RWPE1 (cell line): Measurements from ENCODE around the gene IFI27.

Experiments used
- CTCF ChIA-PET: fragments of 350-600 bp; sonication (Branson Sonifier 250); formaldehyde crosslinking; extraction: SDS; loops from one replicate; lab custom pipeline; 2021; lab: Yijun Ruan, JAX
- POLR2A ChIA-PET: fragments of 400-600 bp; formaldehyde crosslinking; extraction: SDS; loops from one replicate; lab custom pipeline; 2020; ENCODE audit warnings: antibody characterized with exemption; ENCODE audit not compliant: low non-redundant PET; lab: Yijun Ruan, JAX
- DNase-seq: peaks from one replicate; pipeline ENCODE4 v3.0.0; 2012; ENCODE audit warnings: low spot score
- H3K27ac ChIP-seq: fragments of 450-650 bp; 2 replicates; pipeline ENCODE4 v1.5.1; 2017
- TF ChIP-seq, protein P1 (sequence below): fragments of 450-650 bp; conservative IDR thresholded peaks from 2 replicates; pipeline ENCODE4 v1.5.1; 2017; ENCODE audit warnings: low read depth, mild to moderate bottlenecking

Gene IFI27

DNA sequence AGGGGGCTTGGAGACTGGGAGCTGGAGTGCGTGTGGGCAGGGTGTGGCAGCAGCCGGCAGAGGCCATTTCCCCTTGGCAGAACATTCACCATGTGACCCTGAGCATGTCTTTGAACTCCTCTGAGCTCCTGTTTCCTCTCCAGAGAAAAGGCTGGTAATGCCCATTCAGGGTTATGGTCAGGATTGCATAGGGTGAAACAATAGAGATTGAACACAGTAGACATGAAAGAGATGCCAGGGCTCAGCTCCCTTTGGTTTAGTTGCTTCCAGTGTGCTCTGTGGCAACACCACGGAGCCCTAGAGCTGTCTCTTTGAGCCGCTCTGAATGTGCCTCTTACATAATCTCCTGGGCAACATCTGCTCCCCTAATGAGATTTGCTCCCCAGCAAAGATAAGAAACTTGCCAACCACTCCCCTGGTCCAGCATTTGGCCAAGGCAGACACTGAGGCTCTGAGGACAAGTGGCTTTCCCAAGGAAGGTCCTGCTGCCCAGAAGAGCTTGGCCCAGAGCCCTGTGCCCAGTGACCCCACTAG, 4.6 kb downstream of the IFI27 start:
- ChIA-PET CTCF (interaction anchor here (1.8 kb wide), 1 partner anchor 17 kb away, joined by 6 read pairs; no protein-coding TSS in a partner anchor), POLR2A (no interaction called here)
- DNase-seq, result no peak
- TF ChIP-seq, protein P1, sequence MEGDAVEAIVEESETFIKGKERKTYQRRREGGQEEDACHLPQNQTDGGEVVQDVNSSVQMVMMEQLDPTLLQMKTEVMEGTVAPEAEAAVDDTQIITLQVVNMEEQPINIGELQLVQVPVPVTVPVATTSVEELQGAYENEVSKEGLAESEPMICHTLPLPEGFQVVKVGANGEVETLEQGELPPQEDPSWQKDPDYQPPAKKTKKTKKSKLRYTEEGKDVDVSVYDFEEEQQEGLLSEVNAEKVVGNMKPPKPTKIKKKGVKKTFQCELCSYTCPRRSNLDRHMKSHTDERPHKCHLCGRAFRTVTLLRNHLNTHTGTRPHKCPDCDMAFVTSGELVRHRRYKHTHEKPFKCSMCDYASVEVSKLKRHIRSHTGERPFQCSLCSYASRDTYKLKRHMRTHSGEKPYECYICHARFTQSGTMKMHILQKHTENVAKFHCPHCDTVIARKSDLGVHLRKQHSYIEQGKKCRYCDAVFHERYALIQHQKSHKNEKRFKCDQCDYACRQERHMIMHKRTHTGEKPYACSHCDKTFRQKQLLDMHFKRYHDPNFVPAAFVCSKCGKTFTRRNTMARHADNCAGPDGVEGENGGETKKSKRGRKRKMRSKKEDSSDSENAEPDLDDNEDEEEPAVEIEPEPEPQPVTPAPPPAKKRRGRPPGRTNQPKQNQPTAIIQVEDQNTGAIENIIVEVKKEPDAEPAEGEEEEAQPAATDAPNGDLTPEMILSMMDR, result no peak
- H3K27ac ChIP-seq, result no peak overlapping the region

- no peak for DNase-seq
- POLR2A ChIA-PET, result no interaction called here
- CTCF ChIA-PET, result interaction anchor here (1.8 kb wide), 1 partner anchor 16 kb away, joined by 6 read pairs; no protein-coding TSS in a partner anchor
- TF ChIP-seq, protein P1, result no peak
- no peak overlapping the region for H3K27ac ChIP-seq
Measured at GRCh38 chr14:94115631-94116030, 5.1 kb downstream of the IFI27 start.

DNA sequence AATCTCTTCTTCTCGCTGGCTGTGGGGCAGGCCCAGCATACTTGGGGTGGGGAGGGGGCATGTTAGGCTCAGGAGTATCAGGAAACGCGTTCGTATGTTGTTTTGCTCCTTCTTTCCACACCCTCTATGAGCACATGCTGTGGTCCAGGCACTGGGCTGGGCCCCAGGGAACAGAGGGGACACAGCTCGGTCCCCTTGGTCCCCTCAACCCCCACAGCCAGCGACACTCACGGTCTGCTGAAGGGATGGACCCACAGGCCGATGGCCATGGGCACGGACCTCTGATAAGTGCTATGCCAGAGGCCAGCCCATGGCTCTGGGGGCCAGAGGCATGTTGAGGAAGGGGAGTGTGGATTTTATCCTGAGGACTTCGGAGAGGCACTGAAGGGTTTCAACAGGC, 6.2 kb downstream of the IFI27 start:
- no peak overlapping the region for H3K27ac ChIP-seq
- CTCF ChIA-PET, result no interaction called here
- no peak for DNase-seq
- POLR2A ChIA-PET, result no interaction called here
- TF ChIP-seq, protein P1, result no peak

DNA sequence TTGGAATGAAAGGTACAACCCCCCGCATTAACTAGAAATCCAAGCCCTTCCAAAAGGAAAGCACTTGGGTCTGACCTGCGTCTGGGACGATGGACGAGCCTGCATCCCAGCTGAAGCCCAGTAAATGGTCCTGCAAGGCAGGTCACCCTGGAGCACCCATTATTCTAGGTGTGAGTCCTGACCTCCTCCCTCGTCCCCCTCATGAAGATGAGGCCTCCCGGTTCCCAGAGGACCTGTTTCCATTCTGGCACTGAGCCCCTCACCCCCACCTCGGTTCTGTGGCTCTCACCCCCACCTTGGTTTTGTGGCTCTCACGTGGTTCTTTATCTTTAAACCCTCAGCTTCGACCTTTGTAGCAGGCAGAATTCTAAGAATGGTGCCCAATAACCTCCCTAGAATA, 7.3 kb downstream of the IFI27 start:
- DNase-seq, result no peak
- POLR2A ChIA-PET, result no interaction called here
- CTCF ChIA-PET, result no interaction called here
- H3K27ac ChIP-seq, result no peak overlapping the region
- TF ChIP-seq, protein P1, result no peak

- ChIA-PET CTCF (no interaction called here), POLR2A (no interaction called here)
- TF ChIP-seq, protein P1, result no peak
- DNase-seq, result no peak
- H3K27ac ChIP-seq, result no peak overlapping the region
Measured at GRCh38 chr14:94119071-94119470, 8.5 kb downstream of the IFI27 start.

DNA sequence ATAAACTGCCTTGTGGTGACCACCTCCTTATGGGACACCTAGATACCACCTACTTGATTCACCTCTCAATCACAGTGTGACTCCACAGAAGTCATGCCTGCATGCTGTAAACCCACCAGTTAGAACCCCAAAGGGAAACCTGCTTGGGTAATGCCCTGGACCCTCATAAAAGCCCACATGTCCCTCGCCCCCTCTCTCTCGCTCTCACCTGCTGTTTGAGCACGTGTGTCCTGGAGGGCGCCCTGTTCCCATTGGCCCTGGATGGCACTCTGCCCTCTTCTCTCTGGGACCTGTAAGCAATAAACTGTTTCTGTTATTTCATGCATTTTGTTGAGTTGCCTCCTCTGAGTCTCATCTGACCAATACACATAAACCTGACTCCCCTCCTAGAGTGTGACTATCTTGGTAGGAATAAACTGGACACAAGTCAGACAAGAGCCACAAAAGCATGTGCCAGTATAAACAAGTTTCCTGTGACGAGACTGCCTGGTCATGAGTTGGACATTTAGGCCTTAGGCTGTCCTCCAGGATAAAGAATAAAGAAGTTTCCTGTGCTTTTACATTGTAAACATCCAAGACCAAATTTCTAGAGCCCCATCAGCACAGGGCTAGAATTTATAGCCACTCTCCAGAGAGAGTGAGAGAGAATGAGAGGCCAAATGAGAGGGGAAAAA, 10.3 kb downstream of the IFI27 start:
- CTCF ChIA-PET, result no interaction called here
- POLR2A ChIA-PET, result no interaction called here
- no peak overlapping the region for H3K27ac ChIP-seq
- TF ChIP-seq, protein P1, result no peak
- no peak for DNase-seq
